Fibroblast of the aortic adventitia (primary cell): ENCODE data around the gene RARS1. TPM values are rescaled to one million over a fixed set of nuclear protein-coding genes. Genes with fewer than 3 reads are reported as not detected.

Experiments
- DNase-seq: peaks from one replicate; pipeline ENCODE4 v3.0.0-alpha.2; 2010; ENCODE audit warnings: low read depth
- H3K4me3 ChIP-seq: 2 replicates; pipeline ENCODE4 v1.5.1; 2011; ENCODE audit warnings: low read depth, mild to moderate bottlenecking, control low read depth, low read length, moderate library complexity
- CTCF ChIP-seq: IDR thresholded peaks from 2 replicates; pipeline ENCODE4 v1.5.1; 2011; ENCODE audit warnings: mild to moderate bottlenecking, low read length, control low read depth, inconsistent platforms; ENCODE audit not compliant: insufficient read depth
- small RNA-seq: library from RNA; depleted of rRNA; stranded (forward); fragments of <200 nt; gene quantifications from one replicate; pipeline ENCODE3, GENCODE V24; 2012
- total RNA-seq: library from RNA; depleted of rRNA; stranded (reverse); fragments of >200 nt; gene quantifications from 2 replicates; pipeline ENCODE4 v1.2.3, GENCODE V29; 2012; ENCODE audit warnings: low replicate concordance

RARS1 gene
- total RNA-seq, 1 donor: 165 TPM

DNA sequence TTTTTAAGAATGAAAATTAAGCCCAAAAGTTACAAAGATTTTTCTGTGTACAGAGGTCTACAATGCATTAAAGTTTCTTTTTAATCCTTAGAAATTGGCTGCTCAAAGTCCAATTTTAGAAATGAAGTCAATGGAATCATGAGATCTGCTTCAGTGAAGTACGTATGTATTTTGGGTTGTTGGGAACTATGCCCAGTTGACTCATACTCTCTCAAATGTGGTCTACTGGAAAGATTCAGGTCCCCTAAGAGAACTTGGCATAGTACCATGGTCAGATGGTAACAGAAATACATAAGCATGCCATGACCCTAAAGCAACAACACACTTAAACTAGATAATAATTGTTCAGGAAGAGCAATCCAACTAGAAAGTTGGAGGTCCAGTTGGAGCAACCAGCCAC, 65.9 kb downstream of the RARS1 start:
- H3K4me3 ChIP-seq: no peak overlapping the region
- peak; percentile 99 for DNase-seq
- no peak for TF ChIP-seq CTCF

DNA sequence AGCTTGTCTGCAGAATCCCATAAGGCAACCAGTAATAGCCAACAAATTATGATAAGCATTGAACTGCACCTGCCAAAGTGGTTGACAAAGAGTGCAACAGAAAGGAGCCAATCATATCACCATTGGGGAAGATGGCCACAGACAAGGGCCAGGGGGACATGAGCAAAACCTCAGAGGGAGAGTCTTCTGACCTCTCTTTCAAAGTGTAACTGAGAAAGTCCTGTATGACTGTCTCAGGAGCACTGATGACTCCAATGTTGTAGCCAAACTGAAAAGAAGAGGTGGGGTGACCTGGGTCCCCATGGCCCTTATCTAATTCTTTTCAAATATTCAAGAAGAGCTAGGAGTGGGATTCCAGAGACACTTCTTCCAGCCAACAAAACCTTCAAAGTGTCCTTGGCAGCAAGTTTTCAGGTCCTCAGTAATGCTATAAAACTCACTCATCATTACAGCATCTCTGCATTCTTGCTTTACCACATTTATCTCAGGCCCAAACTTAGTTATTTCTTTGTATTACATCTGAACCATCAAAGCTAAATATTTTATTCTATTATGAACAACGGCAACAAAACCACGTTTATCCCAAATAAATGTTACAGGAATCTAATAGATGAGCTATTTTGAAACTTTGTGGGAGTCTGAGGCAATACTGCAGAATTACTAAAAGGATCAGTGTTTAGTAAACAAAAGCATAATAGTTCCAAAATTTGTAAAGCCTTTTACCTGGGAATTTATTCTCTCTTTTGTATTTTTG, 67.3 kb downstream of the RARS1 start:
- no peak for TF ChIP-seq CTCF
- no peak overlapping the region for H3K4me3 ChIP-seq
- DNase-seq: no peak

DNA sequence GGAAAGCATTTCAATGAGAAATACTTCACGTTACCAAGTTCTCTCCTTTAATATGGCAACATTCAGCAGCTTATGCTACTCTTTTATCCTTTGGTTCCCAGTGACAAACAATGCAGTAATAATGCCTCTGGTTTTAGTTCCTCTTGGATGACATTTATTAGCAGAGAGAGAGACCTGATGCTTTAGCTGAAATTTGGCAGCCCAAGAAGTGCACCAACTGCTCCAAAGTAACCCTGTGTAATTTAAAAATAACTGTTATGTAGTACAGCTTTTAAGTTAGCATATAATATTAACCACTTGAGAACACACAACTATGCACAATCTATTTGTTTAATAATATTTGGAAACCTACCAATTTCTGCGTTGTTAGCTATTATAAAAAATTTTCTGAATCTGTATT, 71.1 kb downstream of the RARS1 start:
- DNase-seq: no peak
- no peak for TF ChIP-seq CTCF
- no peak overlapping the region for H3K4me3 ChIP-seq

- TF ChIP-seq CTCF: no peak
- DNase-seq: no peak
These were observed 76.0 kb downstream of the RARS1 start for GRCh38 chr5:168562279-168562678.

GRCh38 chr5:168563959-168564358, 77.7 kb downstream of the RARS1 start:
- H3K4me3 ChIP-seq: no peak overlapping the region
- no peak for TF ChIP-seq CTCF
- DNase-seq: no peak

More at GRCh38 chr5:168562279-168562678, 76.0 kb downstream of the RARS1 start:
- no peak overlapping the region for H3K4me3 ChIP-seq

DNA sequence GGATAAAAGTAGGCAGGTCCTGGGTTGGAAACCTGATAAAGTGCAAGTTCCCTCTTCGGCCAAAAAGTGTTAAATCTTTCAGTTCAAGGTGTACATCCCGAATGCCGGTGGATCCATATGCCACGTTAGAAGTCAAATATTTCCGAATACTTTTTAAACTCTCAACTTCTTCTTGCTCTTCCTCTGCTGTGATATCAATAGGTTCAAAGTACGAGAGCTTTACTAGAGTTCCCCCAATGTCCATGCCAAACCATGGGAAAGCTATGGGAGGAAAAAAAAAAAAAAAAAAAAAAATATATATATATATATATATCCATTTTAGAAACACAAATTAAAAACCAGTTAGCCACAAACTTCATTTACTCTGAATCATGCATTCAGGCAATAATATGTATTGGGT, 82.5 kb downstream of the RARS1 start:
- H3K4me3 ChIP-seq: no peak overlapping the region
- TF ChIP-seq CTCF: no peak
- DNase-seq: no peak

Small RNA genes within 50 kb of the gene (small RNA-seq; reads per million reads assigned to genes)
- 18.7 reads per million, percentile 95 among the genes with 10 or more reads in this experiment for gene MIR103A1

Other genes starting within 250 kb of the RARS1 start
- 0.45 and 2.7 TPM in 2 replicates for gene WWC1, start 194.8 kb upstream of the RARS1 start, total RNA-seq
- 0.33 TPM in 1 of 2 replicates, not detected in the other for gene FBLL1, start 42.8 kb downstream of the RARS1 start, total RNA-seq
- gene PANK3, start 92.9 kb downstream of the RARS1 start, total RNA-seq: 35.3 and 37.5 TPM in 2 replicates